Non-pigmented ciliary epithelial cell (primary cell): ENCODE measurements around the gene CORIN.
"Not testable (repeated sequence)": the region's sequence is repeated elsewhere in the genome, so short reads cannot be mapped to it uniquely, and the experiment has no call there.

Experiments used
- DNase-seq: peaks from one replicate; pipeline ENCODE4 v3.0.0-alpha.2; 2010; ENCODE audit warnings: low read depth

CORIN gene

GRCh38 chr4:47691757-47692383, 146.0 kb downstream of the CORIN start:
- not testable (repeated sequence) for DNase-seq

GRCh38 chr4:47690611-47691010, 147.3 kb downstream of the CORIN start:
- DNase-seq: no peak

GRCh38 chr4:47686294-47686872, 151.5 kb downstream of the CORIN start:
- no peak for DNase-seq

GRCh38 chr4:47675806-47676205, 162.1 kb downstream of the CORIN start:
- DNase-seq: no peak

- no peak for DNase-seq
These were observed 163.7 kb downstream of the CORIN start for GRCh38 chr4:47674144-47674543.

- no peak for DNase-seq
These were observed 165.2 kb downstream of the CORIN start for GRCh38 chr4:47672696-47673095.

- no peak for DNase-seq
These were observed 167.9 kb downstream of the CORIN start for GRCh38 chr4:47669946-47670345.

- DNase-seq: no peak
These were observed 169.0 kb downstream of the CORIN start for GRCh38 chr4:47668810-47669408.

- DNase-seq: no peak
These were observed 169.6 kb downstream of the CORIN start for GRCh38 chr4:47668256-47668655.

- DNase-seq: no peak
These were observed 170.3 kb downstream of the CORIN start for GRCh38 chr4:47667552-47667951.

- no peak for DNase-seq
These were observed 173.6 kb downstream of the CORIN start for GRCh38 chr4:47664051-47664826.

- no peak for DNase-seq
These were observed 174.9 kb downstream of the CORIN start for GRCh38 chr4:47662975-47663374.

GRCh38 chr4:47661741-47662140, 176.1 kb downstream of the CORIN start:
- DNase-seq: no peak

- DNase-seq: no peak
These were observed 178.5 kb downstream of the CORIN start for GRCh38 chr4:47659342-47659741.

GRCh38 chr4:47654972-47655693, 182.7 kb downstream of the CORIN start:
- no peak for DNase-seq

- no peak for DNase-seq
These were observed 185.8 kb downstream of the CORIN start for GRCh38 chr4:47652092-47652491.

- DNase-seq: no peak
These were observed 186.6 kb downstream of the CORIN start for GRCh38 chr4:47651231-47651630.

GRCh38 chr4:47650584-47651130, 187.2 kb downstream of the CORIN start:
- DNase-seq: no peak

GRCh38 chr4:47647544-47647943, 190.3 kb downstream of the CORIN start:
- no peak for DNase-seq

GRCh38 chr4:47647029-47647428, 190.8 kb downstream of the CORIN start:
- DNase-seq: no peak

- no peak for DNase-seq
These were observed 191.5 kb downstream of the CORIN start for GRCh38 chr4:47646372-47646771.

GRCh38 chr4:47643845-47644244, 194.0 kb downstream of the CORIN start:
- no peak for DNase-seq
